Activated CD4-positive, CD25-positive, alpha-beta regulatory T cell treated with anti-CD3 and anti-CD28 coated beads, Interleukin-2, amount 50 U/mL, for 16 hours (primary cell): ENCODE data around the gene TNFRSF13B.
"Not testable (repeated sequence)": the region's sequence is repeated elsewhere in the genome, so short reads cannot be mapped to it uniquely, and the experiment has no call there.

Experiments used
- DNase-seq: peaks from one replicate; pipeline ENCODE4 v3.0.0-alpha.2; 2020; ENCODE audit warnings: low read depth, low spot score

Gene TNFRSF13B

DNA sequence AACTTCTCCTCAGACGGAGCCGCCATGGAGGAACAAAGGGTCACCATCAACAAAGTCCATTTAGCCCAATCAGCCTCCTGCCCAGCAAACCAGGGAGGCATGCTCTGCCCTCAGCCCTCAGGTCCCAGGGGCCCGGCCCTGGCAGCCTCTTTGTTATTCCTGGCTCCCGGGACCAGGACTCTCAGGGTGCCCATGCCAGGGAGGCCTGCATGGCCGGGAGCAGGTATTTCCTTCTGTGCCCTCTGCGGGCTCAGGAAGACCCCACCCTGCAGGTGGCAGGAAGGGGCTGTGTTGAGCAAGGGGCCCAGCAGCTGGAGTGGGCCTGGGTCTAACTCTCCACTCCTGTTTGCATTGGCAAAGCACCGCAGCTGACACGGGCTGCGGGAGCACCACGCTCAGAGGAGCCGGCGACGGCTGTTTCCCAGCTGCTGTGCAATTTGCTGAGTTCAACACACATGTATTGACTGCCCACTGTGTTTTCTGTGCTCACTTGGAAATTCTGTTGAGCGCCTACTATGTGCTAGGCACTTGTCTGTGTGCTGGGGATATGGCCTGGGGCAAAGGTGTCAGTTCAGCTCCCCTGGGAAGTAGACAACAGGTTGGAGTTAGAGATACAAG, 33.2 kb upstream of the TNFRSF13B start:
- not testable (repeated sequence) for DNase-seq

DNA sequence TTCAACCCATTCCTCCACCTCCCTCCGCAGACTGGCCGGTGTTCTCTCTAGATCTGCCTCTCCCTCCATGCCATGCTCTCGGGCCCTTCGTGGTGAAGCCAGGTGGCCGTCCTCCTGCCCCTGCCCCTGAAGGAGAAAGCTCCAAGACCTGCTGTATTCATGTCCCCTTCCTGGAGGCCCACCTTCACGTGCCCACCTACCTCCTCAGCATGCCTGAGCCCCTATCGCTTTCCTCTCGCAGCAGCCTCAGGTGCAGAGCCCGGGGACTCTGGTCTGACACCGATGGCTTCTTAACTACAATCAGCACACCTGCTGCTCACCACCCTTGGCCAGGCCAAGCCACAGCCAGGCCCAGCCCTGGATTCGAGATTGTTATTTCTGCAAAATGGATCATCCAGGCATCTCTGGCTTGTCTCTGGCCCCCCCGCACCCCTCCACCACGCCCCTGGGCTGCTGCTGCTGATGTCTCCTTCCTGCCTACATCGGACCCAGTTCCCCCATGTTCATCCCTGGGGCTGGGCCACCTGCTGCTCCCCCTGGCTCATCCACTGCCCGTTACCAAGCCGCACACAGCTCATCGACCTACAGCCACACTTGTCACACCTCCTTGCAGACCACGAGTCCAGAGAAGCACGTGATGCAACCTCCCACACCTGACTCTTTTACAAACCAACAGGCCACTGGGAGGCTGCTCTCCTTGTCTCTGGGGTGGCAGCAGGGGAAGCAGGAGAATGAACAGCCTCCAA, 32.5 kb upstream of the TNFRSF13B start:
- no peak for DNase-seq

DNA sequence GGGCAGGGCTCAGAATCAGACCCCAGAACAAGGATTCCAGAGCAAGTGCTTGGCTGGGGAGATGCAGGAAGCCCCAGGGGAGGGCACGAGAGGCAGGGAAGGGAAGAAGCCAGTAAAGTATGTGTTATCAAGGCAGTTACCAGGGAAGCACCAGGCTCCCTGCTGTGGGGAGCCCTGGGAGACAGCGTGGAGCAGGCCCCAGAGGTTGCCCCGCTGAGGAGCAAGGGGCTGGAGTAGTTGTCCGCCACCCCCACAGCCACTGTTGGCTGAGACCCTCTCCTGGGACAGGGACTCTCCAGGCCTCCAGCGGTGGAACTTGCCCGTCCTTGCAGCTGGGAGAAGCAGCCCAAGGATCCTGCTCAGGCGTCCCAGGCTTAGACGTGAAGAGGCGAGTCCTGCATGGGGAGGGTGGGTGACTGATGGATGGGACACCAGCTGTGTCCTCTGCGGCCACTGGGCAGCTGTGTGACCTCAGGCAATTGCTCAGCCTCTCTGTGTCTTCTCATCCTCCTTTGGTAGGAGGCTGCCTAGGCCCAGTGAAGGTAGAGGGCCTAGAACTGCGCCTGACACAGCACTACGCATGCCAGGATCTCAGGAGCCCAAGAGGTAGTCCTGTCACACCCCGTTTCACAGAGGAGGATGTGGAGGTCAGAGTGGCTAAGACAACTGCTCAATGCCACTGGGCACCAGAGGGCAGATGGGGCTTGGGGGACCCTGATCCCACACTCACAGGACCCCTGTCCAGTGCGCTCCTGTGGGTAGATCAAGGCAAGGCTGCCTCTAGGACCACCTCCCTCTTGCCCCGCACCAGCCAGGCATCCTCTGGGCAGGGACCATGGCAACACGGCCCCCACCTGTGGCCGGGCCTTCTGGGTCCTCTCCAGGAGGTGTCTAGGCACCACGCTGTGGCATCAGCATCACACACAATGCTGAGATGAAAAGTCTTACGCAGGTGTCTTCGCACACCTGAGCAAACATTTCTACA, 31.1 kb upstream of the TNFRSF13B start:
- not testable (repeated sequence) for DNase-seq

DNA sequence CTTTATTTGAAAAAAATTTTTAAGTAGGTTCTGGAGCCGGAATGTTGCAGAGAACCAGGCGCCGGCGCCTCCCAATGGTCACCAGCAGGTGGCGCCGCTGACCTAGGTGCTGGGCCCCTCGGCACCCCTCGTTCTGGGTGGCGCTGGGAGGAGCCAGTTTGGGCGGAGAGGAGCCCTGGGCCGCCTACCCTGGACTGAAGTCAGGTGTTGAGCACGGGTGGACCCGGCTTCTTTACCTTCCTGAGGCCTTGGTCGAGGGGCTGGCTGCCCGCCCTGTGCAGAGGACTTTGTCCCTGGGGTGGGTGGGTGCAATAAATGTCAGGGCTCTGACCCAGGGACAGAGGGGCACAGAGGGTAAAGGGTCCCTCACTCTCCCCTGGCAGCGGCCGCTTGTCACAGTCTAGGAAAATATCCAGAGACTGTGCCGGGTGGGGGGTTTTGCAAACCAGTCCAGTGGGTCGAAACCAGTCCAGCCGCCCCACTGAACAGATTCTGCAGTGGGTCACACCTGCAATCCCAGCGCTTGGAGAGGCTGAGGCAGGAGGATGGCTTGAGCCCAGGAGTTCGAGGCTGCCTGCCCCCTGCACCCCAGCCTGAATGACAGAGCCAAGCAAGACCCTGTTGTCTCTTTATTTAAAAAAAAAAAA, 30.1 kb upstream of the TNFRSF13B start:
- peak; percentile 51 for DNase-seq

DNA sequence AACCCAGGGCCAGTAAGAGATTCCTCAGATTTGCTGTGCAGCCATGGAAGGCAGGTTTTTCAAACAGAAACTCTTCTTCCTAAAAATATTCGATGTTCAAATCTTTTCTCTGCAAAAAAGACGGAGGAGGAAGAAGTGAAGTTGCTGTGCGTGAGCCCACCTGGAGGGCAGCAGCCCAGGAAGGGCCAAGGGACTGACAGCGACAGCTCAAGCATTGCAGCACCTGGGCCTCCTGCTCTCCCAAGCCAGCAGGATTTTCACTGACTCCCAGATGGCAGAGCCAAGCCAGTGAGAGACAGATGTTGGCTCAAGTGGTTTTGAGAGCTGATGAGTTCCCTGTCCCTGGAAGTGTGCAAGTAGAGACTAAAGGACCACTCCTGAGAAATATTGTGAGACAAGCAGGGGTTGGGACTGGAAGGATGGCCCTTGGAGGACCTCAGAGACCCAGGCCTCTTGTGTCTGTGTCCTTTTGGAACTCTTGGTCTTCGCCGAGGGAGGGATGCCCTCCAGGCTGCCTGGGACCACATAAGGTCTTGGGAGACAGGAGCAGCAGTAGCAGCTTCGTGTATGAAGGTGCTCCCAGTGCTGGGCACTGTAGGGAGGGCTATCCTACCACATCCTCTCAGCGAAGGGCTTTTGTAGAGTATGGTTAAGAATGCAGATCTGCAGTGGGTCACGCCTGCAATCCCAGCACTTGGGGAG, 29.3 kb upstream of the TNFRSF13B start:
- no peak for DNase-seq

DNA sequence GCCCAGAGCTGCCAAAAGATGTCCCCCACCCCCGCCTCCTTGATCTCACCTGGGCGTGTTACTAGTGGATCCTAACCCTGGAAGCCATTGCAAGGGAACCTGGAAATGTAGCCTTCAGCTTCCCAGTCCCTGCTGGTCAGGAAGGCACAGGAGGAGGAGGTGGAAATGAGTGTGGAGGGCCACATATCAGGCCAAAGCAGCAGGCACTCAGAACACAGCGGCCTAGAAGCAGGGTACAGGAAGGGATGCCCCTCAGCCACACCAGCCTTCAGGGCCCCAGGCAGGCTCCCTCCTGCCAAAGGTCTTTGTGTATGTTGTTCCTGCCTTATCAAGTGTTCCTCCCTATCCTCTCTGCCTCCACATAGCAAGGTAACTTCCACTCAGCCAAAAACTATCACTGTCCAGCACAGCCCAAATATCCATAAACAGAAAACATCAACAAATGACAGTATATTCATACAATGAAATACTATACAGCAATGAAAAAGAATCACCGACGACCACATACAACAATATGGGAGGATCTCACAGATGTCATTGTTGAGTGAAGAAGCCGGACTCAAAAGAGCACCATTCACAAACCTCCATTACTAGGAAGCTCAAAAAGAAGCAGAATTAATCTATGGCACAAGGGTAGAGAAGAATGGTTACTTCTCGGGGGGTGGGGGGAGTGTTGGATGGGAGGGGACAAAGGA, 28.2 kb upstream of the TNFRSF13B start:
- DNase-seq = no peak

DNA sequence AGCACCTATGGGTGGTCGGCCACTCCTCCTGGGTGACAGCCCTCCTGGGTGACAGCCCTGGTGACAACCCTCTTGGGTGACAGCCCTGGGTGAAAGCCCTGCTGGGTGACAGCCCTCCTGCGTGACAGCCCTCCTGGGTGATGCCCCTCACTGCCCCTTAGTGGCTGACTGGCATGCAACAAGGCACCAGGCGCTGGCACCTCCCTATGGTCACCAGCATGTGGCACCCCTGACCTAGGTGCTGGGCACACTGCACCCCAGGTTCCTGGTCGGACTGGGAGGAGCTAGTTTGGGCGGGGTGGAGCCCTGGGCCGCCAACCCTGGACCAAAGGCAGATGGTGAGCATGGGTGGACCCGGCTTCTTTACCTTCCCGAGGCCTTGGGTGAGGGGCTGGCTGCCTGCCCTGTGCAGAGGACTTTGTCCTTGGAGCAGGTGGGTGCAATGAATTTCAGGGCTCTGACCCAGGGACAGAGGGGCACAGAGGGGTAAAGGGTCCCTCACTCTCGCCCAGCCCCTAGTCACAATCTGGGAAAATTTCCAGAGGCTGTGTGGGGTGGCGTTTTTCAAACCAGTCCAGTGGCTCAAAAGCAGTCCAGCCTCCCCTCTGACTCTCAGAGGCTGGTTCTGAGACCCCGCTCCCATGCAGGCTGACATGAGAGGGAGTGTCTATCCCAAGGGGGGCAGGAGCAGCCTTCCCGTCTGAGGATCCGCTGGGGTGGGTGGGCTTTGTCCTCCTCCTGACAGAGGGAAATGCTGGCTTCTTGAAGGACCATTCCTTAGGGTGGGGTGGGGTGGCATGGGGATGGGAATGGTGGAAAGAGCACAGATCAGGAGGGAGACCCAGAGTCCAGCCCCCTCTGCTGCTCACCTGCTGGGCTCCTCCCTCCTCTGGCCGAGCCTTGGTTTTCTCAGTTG, 25.9 kb upstream of the TNFRSF13B start:
- no peak for DNase-seq

DNA sequence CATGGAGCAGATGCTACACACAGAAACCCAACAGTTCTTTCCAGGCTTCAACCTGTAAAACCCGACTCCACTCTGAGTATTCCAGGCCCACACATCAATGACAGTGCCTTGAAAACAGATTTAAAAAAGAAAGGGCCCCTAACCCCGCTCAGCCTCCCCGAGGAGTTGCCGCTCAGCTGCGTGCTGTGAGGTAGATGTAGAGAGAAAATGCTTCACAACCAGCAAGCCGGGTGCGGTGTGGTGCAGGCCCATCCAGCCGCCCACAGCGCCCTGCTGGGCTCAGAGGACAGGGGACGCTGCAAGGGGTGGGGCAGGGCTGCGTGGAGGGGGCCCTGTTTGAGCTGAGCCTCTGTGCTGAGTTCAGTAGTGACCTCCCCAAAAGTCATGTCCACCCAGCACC, 24.8 kb upstream of the TNFRSF13B start:
- DNase-seq = not testable (repeated sequence)

DNA sequence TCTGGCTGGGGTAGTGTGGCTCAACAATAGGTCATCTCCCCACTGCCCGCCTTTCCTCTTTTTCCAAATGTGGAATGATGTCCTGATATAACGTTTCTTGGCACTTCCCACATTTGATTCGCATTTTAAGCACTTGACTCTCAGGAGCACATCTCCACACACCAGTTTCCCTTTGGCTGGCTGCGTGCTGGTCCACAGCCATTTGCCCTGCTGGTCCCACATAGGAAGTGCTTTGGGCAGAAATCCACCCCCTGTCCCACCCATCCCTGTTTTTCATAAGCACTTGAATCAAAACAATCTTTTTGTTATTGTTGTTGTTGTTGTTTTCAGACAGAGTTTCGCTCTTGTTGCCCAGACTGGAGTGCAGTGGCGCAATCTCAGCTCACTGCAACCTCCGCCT, 24.0 kb upstream of the TNFRSF13B start:
- no peak for DNase-seq

DNA sequence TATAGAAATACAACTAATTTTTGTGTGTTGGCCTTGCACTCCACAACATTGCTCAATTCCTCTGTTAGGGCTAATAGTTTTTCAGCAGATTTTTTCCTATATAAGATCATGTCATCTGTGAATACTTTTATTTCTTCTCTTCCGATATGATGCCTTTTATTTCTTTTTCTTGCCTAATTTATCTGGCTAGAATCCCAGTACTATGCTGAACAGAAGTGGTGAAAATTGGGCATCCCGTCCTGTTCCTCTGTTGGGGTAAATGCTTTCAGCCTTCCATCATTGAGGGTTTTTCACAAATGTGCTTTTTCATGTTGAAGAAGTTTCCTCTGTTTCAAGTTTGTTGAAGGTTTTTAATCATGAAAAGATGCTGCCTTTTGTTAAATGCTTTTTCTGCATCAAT, 22.7 kb upstream of the TNFRSF13B start:
- DNase-seq = no peak

DNA sequence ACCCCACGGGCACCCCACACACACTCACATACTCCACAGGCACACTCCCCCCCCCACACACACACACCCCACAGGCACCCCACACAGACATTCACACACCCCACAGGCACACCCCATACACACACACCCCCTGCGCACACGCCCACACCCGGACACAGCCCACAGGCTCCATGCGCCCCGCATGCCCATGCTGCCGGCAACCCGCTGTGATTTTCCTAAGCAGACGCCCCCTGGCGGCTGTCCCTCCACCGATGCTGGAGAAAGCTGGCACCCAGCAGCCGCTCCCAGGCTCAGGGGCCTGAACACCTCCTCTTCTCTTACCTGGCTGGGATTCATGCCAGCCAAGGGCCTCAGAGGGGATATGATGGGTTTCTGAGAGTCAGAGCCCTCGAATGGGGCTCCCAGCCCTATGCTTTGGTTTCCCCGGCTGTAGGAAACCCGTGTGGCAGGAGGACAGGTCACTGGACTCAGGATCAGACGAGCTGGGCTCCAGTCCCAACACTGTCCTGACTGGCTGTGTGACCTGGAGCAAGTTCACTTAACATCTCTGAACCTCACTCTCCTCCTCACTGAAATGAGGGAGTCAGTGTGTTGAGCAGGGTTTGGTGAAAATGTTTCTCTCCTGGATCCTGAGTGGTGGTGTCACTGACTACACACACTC, 19.6 kb upstream of the TNFRSF13B start:
- peak; percentile 61 for DNase-seq

DNA sequence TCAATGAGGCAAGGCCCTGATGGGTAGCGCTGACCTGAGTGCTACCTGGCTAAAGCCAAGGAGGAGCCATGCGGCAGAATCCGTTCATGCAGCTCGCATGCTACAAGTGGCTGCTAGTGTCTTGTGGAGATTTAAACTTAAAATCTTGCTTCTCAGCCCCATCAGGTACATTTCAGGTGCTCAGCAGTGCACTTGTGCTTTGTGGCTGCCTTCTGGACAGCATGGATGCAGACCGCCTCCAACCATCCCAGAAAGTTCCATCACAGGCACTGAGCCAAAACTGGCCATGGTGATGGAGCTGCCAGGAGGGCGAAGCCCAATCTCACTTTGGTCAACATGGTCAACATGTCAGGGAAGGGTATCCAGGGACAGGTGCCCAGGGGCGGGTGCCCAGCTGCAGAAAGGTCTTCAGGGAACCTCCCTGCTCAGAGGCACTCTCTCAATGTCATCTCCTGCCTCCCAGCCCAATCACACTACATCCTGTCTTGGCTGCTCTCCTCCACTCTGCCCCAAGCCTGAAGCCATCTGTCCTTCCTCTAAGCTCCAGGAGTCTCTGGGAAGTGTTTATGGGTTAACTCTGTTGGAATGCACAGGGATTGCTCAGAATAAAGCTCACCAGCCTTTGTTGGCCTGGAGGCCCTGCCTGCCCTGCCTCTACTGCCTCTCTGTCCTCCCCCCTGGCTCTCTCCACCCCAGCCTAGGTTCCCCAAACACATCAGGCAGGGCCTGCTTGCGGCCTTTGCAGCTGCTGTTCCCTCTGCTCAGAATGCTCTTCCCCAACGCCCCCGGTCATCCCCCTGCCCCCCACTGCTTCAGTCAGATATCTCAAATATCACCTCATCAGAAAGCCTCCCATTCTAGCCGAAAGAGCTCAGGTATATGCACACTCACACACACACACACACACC, 18.3 kb upstream of the TNFRSF13B start:
- DNase-seq = no peak

DNA sequence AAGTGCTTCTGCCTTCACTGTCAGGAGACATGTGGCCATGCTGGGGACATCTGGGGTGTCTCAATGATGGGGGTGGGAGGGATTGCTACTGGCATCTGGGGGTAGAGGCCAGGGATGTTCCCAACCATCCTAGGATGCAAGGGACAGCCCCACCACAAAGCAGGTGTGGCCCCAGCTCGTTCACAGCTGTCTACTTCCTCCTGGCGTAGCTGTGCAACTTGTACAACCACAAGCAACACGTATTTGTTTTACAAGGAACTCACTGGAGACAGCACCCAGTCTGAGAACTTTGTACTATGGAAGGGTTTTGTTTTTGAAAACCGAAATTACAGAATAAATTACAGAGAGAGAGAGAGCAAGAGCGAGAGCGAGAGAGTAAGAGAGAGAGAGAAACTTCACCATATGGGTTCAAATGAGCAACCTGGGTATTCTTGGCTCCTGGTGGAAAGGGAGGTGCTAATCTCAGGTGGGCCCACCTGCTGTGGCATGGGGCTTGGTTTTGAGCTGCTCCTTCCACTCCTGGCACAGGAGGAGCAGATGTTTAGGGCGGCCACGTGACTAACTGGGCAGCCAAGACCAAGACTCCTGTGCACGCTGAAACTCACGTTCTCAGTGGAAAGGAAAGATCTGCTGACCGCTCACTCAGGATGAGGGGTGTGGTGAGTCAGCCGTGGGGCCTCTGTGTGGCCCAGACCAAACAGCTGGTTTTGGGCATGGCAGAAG, 17.5 kb upstream of the TNFRSF13B start:
- DNase-seq = no peak

DNA sequence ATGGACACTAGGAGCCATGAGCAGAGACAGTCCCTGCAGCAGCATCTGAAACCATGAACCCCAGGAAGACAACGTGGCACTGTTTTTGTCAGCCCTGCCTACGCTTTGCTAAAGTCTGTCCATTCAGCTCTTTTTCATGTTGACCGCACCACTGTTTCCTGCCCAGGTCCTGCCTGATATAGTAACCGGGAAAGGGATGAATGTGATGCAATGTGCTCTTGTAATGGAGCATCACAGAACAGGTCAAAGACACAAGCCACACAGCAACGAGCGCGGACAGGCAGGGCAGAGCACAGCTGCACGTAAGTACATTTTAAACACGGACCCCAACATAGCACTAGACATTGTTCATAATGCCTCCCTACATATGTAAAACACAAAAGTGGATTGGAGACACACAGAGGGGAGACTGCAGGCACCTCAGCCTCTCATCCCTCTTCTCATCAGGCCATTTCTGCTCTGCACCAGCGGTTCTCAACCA, 16.9 kb upstream of the TNFRSF13B start:
- DNase-seq = no peak

DNA sequence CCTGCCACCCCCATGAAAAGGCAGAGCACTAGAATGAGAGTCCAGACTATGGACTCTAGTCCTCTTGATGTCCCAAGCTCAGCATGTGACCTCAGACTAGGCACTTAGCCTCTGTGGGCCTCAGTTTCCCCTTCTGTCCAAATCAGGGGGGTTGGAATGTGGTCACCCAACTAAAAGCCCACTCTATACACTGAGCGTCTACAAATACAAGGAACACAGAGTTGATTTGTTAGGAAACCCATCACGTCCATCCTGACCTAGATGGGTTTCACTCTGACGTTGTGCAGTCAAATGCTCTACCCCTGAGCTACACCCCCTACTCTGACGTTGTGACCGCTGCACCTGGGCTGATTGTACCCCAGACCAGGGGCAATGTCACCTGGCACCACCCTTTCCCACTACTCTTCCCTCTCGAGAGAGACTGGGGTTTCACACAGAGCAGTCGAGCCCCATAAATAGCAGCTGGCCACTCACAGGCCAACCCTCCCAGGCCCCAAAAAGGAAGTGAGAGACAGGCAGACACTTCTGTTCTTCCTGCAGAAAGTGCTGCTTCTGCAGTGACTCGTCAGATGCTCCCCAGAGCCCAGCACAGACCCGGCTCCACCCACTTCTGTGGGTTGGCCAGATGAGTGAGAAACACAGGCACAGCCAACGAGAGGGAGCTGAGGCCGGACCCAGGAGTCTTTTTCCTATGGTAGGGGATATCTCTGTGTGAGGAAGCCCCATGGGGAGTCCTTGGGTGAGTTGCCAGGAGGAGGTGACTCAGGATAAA, 16.1 kb upstream of the TNFRSF13B start:
- DNase-seq = no peak
